Measurements from ENCODE around the gene STARD8. TPM values are rescaled to one million over a fixed set of nuclear protein-coding genes. Genes with fewer than 3 reads are reported as not detected.
"Not testable (repeated sequence)": the region's sequence is repeated elsewhere in the genome, so short reads cannot be mapped to it uniquely, and the experiment has no call there.

Gene STARD8
- total RNA-seq, 1 donor from 2014 or later: 12.7 TPM

DNA sequence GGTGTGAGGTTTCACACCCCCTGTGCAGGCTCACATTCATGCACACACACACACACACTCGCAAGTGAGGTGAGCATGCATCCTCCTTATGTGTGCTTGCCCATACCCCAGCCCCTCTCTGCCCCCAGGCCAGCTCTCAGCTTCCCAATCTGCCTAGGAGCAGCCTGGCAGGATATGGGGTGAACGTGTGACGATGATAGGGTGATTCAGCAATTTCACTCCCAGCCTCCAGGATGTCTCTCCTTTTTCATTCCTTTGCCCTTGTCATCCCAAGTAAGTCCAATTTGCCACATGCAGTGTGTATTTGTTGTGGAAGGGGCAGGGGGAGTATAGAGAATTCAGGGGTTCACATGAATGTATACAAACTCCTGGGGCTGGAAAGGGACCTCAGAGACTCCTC lies 7.2 kb downstream of the STARD8 start:
- DNase-seq (ENCODE audit: extremely low read depth, low read depth, low spot score): no peak

DNA sequence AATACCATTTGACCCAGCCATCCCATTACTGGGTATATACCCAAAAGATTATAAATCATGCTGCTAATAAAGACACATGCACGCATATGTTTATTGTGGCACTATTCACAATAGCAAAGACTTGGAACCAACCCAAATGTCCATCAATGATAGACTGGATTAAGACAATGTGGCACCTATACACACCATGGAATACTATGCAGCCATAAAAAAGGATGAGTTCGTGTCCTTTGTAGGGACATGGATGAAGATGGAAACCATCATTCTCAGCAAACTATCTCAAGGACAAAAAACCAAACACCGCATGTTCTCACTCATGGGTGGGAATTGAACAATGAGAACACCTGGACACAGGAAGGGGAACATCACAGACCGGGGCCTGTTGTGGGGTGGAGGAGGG lies 9.0 kb downstream of the STARD8 start:
- not testable (repeated sequence) for DNase-seq (ENCODE audit: extremely low read depth, low read depth, low spot score)

DNA sequence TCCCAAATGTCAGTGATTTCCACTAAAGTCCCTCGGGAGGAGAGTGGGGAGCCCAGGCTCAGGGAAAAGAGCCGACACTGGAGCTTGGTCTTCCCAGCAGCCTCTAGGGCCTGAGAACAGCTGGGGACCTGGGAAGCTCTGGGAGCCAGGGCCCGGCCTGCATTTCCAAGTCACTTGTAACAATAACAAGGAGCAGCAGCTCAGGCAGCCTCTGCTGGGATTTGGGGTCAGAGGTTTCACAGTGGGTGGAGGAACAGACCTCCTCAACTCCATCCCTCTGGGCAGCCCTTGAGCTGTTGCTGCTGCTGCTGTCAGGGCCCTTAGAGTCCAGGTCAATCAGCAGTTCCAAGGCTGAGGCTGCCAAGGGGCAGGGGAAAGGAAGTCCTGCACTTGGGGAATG lies 11.1 kb downstream of the STARD8 start:
- no peak for DNase-seq (ENCODE audit: extremely low read depth, low read depth, low spot score)

DNA sequence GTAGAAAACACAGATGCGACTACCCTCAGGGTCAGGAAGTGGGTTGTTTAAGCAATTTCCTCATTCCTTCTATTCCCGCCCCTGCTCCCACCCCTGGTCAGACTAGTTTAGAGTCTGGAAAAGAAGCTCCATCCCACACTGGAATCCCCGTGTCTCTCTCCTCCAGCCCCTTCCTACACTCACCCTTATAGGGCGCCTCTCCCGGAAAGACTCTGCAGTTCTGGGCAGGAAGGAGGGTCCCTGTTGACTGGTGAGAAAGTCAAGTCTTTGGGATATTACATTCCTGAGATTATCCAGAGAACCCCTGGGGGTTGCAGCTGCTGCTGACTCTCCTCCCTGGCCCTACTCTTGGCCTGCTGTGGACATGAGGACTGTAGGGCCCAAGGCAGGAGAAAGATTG lies 11.9 kb downstream of the STARD8 start:
- no peak for DNase-seq (ENCODE audit: extremely low read depth, low read depth, low spot score)

DNA sequence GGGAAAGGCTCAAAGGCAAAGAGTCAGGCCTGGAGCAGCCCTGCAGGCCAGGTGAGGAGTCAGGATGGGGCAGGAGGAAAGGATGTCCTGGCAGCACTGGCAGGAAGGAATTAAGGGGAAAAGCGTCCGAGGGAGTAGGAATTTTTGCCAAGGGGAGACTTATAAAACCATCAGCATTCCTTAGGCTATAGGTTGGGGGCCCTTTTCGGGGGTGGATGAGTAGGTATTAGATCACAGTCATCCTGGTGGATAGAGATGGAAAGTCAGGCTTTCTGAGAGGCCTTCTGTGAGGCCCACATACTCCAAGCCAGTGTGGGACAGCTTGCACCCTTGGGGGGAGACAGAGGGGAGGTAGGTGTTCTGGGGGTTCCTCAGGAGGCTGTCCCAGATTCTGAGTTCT lies 12.3 kb downstream of the STARD8 start:
- DNase-seq (ENCODE audit: extremely low read depth, low read depth, low spot score): no peak

DNA sequence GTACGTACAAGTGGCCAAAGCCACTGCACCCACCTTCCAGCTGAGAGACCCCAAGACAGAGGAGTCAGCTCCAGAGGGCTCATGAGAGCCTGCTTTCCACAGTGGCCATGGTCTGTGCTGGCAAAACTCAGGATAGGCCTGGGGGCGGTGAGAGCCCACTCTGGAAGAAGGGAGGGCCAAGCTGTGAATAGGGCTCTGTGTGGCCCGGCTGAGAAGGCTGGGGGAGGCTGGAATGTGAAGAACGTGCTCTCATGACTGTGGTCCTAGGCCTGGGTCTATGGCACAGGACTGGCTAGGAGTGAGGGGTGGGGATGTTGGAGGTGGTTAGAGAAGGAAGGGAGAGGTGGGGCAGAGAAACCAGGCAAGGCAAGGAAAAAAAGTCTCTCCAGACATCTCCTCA lies 13.3 kb downstream of the STARD8 start:
- DNase-seq (ENCODE audit: extremely low read depth, low read depth, low spot score): no peak

DNA sequence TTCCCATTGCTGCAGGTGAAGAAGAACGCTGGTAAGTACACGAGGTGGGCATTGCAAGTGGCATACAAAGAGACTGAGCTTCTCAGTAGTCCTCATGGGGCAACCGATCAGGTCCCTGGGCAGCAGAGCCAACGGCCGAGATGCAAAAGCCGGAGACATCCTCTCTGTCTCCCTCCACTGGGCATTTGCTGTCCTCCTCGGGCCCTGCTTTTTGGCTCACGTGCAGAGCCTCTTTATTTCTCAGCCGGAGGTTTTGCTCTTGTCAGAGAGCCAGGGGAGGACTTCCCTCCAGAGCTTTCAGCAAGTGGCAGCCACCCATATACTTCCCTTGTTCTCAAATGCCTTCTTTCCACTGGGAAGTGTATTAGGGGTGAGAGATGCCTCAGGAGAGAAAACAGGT lies 18.0 kb downstream of the STARD8 start:
- no peak for DNase-seq (ENCODE audit: extremely low read depth, low read depth, low spot score)

DNA sequence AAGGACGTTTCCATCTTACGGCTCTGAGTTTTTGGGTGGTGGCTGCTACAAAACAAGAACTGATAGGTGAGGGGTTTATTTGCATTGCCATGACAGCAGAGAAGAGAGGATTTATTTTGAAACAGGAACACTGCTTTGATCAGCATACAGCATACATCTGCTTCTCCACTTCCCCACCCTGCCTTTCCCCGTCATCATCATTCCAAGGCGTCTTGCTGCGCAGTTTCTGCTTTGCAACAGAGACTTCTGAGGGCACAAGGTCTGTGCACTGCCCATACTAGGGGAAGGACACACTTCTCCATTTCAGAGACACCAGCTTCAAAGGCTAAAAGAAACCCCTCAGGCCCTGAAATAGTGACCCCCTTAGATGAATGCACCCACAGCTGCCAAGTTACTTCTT lies 19.1 kb downstream of the STARD8 start:
- DNase-seq (ENCODE audit: extremely low read depth, low read depth, low spot score): no peak

DNA sequence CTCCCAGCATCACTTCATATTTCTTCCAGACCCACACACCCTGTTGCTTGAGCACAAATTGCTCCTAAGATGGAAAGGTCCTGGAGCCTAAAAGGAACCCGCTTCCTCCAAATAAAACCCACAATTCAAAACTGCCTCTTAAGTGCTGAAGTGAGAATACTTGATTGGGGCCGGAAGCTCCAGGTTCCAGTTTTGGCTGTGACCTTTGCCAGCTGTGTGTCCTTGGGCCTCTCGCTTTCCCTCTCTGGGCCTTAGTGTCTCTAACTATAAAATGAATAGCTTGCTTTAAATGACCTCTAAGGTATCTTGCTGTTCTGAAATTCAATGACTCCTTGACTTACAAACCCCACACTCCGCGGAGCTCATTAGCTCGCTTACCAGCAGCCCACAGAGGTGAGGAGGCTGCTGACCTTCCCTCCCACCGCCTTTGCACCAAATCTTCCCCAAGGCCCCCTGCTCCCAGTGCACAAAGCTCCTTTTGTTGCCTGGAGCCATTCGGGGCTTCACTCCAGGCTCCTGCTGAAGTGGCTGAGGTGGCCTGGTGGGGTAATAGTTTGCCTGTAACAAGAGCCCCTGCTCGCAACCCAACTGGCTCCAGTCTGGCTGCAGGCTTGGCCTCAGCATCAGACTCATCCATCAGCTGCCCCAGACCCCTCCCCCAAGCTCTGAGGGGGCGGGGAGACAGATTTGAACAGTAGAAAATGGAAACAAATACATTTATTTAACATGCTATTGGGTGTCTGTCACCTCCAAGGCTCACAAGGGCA lies 21.8 kb downstream of the STARD8 start:
- DNase-seq (ENCODE audit: extremely low read depth, low read depth, low spot score): no peak

DNA sequence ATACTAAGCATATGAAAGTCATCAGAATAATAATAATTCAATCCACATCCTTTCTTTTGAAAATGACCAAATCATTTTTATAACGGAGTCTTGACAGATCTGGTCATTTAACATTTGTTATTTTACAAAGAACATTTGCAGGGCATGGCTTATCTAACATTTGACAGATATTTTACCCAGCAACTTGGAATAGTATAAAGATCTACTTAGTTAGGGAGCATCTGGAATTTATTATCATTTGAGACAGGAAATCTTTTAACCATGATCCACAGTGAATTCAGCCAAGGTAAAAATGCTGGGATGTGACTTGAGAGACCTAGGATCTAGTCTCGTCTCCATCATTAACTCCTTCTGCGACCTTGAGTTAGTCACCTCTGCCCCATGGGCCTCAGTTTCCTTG lies 22.4 kb downstream of the STARD8 start:
- no peak for DNase-seq (ENCODE audit: extremely low read depth, low read depth, low spot score)

DNA sequence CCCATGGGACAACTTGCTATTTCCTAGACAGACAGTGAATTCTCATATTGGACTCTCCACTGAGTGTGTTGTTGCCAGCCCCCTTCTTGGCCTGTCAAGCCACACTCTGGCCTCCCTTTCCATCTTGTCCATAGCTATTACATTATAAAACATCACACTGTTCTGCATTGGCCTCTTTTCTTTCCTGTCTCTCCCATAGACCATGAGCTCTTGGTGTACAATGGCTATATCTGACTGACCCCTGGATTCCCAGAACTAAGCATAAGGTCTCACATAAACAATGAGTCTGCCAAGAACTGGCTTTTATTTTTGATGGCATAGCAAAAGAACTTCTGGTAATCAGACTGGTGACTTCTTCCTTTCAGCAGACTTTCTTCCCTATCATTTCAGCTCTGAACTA lies 23.8 kb downstream of the STARD8 start:
- no peak for DNase-seq (ENCODE audit: extremely low read depth, low read depth, low spot score)

DNA sequence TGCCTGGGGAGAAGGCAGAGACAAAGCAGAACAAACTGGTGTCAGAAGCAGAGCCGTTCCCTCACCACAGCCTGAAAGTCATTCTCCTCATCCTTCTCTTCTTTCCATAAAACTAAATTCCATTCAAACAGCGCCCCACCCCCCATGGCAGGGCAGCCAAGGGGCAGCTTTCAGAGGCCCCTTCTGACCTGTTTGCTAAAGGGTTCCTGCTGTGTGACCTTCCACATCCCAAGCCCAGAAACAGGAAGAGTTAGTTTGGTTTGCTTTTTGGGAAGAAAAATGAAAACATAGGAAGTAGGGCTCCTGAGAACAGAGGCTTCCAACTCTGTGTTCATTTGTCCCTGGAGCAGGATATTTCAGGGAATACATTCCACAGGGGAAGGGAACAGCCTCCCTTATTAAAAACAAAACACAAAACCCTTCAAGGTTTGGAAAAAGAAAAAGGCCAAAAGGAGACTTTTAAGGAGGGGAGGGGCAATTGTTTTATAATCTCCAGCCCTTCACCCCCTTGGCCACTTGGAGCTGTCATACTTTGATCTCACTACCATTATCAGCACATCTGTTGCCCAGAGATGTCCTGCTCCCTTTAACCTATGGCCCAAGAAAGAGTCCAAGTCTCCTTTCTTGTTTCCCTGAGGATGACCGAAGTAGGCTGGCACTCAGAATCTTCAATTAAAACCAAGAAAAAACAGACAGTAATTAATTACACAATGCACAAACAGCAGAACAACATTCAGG lies 25.3 kb downstream of the STARD8 start:
- DNase-seq (ENCODE audit: extremely low read depth, low read depth, low spot score): no peak

DNA sequence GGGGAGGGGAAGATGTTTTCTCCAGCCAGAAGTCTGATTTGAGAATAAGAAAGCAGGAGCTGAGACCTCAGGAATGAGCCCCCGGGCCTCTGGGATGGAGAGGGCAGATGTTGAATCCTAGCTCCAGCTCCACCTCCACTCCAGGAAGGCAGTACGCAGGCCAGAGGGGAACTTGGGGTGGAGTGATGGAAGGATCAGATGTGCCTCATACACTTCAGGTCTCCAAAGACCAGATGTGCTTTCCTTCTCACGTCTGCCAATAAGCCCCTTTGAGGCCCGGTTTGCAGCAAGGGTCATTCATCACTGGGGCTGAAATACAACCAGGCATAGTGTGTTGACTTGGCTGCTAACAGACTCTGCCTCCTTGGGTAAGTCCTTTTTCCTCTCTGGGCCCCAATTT lies 28.1 kb downstream of the STARD8 start:
- DNase-seq (ENCODE audit: extremely low read depth, low read depth, low spot score): no peak

DNA sequence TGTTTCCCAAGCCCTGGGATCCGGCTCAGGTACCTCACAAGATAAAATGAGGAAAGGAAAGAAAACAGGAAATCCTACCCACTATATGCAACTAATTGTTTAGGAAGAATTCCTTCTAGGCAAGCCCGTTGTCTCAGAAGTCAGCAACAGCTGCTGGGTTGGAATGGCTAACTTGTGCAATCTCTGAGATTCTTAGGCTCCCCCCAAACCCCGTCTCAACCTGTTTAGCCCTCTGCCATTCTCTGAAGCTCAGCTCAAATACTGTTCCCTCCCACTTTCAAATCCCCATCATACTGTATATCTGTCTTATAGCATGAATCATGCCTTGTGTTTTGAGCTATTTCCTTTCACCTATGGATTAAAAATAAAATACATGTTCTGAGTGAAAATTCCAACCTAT lies 28.9 kb downstream of the STARD8 start:
- no peak for DNase-seq (ENCODE audit: extremely low read depth, low read depth, low spot score)

DNA sequence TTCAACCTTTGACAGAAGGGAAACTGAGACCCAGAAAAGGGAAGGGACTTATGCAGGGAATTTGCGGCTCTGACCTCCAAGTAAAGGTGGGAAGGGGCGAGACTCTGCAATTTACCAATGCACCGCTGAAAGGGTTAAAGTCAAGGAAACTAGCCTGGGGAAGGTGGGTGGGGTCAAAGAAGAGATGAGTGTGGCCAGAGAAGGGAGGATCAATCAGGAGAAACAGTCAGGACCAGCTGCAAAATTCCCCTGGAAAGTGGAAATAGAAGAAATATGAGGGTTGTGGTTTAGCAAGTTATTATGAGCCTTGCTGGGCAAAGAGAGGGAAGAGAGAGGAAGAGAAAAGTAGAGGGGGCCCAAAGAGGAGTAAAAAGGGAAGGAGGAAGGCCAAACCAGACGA lies 30.5 kb downstream of the STARD8 start:
- no peak for DNase-seq (ENCODE audit: extremely low read depth, low read depth, low spot score)

DNA sequence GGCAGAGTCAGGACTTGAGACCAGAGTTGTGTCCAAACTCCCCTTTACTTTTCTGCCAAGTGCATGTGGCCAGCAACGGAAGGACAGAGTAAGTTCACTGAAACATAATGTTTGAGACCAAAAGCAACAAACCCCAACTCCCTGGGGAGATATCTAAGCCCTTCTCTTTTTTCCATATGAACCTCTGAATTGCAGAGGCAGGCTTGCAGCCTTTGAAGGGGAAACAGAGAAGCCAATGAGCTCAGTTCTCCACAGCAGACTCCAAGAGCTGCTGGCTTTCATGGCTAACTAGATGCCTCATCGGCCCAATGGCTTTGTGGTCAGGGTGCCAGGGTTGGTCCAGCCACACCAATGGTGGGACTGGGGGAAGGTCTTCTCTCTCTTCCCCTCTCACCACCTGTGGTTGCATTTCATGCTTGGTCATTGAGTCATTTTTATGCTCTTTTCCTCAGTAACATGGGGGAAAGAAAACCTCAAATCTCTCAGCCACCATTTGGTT lies 34.0 kb downstream of the STARD8 start:
- no peak for DNase-seq (ENCODE audit: extremely low read depth, low read depth, low spot score)

DNA sequence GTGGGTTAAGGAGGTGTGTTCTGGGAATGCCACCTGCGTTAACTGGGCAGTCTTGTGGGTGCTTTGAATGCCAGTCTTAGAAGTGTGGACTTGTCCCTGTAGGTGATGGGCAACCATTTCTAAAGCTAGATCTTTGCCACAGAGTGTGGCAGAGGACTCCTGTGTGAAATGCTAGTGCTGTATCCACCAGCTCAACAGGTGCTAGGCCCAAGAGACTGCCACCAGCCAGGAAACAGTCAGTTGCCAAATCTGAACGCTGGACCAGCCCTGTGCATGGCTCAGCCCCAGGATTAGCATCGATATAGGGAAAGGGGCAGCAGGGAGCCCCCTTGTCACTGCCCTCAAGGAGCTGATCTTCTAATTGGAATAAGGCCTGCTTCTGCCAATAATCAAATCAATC lies 35.3 kb downstream of the STARD8 start:
- DNase-seq (ENCODE audit: extremely low read depth, low read depth, low spot score): no peak

DNA sequence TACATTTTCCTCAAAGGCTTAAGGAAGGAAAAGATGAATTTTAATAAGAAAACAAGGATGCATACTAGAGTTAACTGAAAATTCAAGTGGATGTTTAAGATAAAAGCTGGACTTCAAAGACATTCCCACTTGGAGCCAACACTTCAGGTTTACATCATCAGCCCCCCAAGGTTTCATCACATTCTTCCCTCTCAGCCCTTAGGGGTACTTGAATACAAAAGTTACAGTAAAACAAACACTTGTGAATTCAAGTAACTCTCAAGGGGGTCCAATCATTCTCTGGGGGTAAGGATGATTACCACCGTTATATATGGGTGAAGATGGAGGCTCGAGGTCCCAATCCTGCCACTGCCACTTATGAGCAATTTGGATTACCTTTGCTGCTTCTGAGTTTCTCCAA lies 36.1 kb downstream of the STARD8 start:
- no peak for DNase-seq (ENCODE audit: extremely low read depth, low read depth, low spot score)

DNA sequence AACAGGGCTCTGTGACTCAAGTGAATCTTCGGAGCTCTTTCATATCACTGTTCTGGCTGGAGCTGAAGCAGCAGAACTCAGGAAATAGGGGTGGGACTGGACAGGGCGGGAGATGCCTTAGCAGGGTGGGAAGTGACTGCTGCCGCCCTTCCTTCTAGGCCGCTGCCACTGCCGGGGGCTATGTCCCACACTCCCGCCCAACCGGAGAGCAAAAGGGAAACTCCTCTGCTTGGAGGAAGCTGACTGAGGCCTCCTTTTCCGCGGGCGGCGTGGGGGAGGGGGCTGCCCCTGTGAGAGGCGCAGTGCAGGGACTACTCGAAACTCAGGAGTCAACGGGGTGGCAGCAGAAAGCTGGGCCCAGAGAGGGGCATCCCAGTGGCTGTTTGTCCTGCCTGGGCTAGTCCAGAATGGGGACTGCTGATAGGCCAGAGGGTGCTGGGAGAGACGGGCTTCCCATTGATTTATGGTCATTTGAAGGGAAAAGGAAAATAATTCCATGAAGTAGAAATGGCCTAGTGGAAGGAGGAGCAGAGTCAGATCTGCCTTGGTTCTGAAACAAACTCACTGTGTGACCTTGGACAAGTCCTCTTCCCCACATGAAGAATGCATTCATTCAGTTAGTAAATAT lies 36.9 kb downstream of the STARD8 start:
- no peak for DNase-seq (ENCODE audit: extremely low read depth, low read depth, low spot score)

DNA sequence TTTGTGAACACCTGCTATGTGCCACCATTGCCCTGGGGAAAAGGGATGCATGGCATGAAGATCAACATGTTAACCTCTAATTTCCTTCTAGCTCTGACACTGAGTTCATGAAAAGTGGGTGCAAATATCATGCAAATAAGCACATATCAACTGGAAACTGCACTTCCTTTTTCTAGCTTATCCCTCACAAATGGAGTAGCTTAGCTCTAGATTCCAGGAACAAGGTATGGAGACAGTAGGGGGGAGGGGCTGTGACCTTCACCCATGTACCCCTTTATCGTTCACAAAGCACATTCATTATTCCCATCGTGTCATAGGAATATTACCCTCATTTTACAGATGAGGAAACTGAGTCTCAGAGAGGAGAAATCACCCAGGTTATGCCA lies 37.4 kb downstream of the STARD8 start:
- DNase-seq (ENCODE audit: extremely low read depth, low read depth, low spot score): no peak

DNA sequence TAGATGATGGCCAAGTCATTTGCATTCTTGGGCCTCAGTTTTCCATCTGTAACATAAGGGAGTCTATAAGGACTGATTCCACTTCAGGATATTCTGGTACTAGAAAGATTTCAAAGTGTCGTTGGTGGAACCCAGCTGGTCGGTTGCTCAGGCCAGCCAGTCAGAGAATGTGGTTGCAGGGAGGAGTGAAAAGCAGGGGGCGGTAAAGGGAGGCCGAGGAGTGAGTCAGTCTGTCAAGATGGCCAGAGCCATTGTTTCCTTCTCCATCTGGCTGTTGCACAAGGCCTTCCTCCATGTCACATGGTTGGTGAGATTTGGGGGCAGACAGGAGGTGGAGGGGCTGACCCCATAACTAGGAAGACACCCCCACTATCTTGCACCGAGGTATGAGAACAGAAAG lies 38.2 kb downstream of the STARD8 start:
- no peak for DNase-seq (ENCODE audit: extremely low read depth, low read depth, low spot score)
